ENCODE results near the gene TCFL5.

The TCFL5 gene

DNA sequence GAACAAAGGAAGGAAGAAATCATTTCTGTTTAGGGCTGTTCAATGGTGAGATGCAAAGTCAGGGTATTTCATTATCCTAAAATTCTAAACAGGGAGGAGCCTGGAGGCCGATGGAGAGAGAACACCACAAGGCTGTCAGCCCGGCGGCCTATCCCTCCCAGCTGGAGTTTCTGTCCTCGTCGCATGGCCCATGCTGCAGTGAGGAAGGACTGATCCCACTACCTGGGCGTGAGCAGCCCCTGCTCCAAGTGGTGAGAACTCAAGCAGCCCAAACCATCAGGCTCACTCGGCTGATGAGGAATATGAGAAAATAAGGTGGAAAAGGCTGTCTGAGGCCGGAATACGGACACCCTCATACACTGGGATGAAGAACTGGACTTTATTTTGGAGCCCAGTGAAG lies 33.9 kb upstream of the TCFL5 start:
- no peak for DNase-seq (ENCODE audit: low spot score)

DNA sequence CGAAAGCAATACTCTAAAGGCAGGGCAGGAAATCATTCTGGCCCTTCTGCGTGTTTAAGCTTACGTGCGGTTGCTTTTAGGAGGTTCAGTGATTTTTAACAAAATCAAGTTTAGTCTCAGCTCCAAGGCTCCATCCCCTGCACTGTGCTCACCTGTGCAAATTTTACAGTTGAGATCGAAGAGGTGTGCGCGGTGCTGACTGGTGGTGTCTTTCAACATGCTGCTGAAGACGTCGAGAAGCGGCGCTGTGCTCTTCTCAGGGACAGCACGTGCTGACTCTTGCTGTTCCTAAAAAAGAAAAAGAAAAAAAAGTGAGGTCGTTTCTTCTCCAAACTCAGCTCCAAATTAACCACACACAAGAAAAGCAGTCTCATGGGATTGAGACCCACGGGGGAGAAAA lies 32.6 kb upstream of the TCFL5 start:
- DNase-seq (ENCODE audit: low spot score): no peak

DNA sequence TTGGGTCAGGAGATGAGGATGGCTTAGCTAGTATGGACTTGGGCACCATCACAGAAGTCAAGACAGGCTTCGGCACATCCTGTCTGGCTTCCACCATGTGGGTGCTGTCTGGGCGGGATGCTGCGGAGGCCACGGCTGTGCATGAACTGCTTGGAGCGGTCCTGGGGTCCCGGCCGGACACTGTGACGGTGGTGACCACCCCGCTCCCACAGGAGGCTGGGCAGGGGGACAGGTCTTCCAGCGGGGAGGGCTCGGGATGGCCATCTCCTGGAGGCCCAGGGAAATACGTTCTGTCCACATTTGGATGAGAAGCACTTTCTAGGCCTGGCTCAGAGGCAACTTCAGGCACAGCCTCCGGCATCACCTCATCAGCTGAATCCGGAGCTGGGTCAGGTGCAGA lies 32.1 kb upstream of the TCFL5 start:
- DNase-seq (ENCODE audit: low spot score): no peak

DNA sequence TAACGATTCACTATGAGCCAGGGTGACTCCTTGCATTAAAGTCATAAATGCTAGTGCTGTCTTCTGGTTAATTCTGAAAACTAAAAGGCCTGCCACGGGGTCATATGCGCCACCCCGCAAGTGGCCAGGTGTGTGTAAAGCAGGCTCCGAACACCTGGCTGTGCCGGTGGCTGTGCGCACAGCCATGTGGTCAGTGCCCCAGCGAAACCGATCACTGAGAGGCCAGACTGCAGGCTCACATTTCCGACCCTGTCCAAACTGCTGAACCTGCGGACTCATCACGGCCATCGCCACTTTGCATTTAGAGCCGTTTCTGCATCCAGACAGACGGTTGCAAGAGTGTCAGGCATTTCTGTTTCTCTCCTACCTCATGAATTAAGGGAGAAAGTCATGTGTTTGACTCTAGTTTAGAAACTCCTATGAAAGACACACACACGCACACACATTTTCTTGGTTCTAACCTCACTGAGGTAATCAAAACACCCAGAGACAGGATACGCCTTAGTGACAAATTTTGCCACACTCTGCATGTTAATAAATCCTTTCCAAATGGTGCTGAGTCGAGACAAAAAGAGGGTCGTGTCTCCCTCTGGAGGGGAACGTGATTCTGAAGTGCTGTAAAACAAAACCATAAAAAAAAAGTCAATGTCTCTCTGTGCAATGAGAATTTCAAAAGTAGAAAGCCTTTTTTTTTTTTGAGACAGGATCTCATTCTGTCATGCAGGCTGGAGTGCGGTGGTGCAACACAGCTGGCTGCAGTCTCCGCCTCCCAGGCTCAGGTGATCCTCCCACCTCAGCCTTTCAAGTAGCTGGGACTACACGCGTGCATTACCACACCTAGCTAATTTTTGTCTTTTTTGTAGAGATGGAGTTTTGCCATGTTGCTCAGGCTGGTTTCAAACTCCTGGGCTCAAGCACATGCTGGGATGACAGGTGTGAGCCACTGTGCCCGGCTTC lies 31.0 kb upstream of the TCFL5 start:
- DNase-seq (ENCODE audit: low spot score): no peak

DNA sequence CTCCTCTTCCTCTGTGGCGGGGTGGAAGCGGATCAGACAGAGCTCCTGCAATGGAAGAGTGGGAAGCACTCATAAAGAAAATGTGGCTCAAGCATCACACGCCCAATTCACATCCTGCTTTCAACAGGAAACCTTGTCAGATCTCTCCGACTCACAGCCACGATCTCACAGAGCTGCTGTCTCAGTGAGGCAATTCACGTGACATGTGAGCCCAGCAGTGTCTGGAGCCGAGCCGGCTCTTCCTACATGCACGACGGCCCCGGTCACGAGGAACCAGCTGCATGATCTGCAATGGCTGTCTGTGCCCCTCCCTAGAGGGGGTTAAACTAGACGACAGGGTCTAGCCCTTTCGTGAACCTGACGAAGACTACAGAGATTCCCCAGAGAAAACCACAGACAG lies 29.5 kb upstream of the TCFL5 start:
- DNase-seq (ENCODE audit: low spot score): no peak

DNA sequence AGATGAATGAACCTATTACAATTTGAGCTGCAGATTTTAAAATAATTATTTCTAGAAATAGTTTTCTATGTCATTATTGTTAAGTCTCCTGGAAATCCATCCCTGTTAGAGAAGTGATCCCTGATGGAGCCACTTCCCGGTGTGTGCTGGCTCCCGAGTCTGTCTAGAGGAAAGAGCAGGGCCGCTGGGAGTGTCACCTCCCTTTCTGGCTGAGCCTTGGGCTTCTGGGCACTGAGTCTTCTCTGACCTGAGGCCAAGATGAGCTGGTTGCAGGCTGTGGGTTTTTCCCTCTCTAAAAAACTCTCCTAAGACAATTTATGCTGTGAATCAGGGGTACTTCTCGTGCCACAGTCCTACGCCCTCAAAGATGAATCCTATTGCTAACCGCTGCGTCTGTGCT lies 28.8 kb upstream of the TCFL5 start:
- no peak for DNase-seq (ENCODE audit: low spot score)

DNA sequence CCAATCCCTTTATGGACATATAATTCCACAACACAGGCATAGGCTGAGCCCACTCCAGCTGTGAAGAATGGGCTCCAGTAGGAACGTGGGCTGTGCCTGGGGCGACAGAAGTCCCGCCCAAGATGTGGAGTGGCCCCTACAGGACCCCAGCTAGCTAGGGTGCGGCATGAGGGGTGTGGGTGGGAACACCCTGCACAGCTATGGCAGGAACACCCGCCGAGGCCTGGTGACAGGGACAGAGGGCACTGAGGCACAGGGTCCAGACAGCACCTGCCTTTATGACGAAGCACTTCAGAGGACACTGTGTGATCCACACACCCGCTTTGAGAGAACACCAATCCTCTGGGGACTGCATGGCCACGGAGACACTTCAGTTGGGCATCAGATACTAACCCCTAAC lies 28.2 kb upstream of the TCFL5 start:
- DNase-seq (ENCODE audit: low spot score): no peak

DNA sequence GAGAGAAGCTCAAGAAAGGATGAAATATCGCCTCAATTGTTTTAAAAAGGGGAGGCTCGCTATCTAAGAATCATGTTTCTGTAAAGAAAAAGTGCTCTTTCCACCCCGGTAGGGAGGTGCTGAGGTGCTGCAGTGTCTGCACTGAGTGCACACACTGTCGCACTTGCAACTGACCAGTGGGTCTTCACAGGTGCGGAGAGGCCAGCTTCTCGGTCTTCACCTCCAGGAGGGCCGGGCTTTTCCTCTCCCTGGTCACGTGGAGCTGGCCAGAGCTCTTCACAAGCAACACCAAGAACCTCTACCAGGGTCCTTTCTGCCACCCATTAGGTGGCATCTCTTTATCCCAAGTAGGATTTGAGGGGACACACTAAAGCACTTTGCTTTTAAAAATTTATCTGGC lies 27.8 kb upstream of the TCFL5 start:
- DNase-seq (ENCODE audit: low spot score): no peak

DNA sequence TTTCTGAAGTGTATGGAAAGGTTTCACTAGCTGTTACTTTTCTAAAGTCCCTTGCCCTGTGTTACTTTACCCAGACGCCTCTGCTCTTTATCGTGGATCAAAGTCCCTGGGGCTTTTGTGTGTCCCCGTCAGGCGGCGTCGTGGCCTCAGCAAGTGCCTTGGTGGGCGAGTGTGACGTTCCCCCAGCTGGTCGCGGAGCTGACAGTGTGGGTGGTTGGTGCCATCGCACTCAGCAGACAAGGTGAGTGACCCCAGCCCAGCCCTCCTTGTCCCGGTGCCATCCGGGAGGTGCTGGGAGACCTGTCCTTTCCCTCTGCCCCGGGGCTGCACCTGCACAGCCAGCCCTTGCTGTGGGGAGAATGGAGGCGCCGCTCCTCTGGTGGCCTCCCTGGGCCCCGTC lies 27.3 kb upstream of the TCFL5 start:
- no peak for DNase-seq (ENCODE audit: low spot score)

DNA sequence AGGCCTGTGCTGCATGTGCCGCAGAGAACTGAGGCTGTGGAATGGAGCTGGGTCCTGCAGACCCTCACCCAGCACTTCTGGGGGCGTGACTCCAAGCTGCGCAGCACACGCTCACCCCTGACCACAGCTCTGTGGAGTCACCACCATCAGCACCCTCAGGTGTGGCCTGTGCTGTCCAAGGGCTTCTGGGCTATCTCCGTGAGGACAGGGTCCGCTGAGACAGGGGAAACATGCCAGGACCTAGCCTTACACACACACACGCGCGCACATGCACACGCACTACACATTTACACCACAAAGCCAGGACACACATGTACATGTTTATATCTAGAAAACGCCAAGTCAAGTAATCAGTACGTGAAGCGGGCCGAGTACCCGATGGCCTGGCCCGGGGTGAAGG lies 26.8 kb upstream of the TCFL5 start:
- no peak for DNase-seq (ENCODE audit: low spot score)

DNA sequence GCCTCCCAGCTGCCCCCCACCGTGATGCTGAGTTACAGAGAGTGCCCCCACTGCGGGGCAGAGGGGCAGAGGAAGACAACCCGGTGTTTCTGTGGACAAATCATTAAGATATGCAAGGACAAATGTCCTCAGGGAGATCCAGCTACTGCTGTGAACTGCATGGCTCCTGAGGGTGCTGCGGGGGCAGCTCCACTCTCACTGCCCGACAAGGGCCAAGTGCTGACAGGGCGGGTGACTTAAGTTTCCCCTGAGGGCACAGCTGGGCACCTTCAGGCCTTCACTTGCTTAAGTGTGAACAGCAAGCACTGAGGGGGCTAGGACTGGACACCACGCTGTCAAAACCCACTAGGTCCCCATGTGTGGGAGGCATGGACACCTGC lies 26.2 kb upstream of the TCFL5 start:
- no peak for DNase-seq (ENCODE audit: low spot score)

DNA sequence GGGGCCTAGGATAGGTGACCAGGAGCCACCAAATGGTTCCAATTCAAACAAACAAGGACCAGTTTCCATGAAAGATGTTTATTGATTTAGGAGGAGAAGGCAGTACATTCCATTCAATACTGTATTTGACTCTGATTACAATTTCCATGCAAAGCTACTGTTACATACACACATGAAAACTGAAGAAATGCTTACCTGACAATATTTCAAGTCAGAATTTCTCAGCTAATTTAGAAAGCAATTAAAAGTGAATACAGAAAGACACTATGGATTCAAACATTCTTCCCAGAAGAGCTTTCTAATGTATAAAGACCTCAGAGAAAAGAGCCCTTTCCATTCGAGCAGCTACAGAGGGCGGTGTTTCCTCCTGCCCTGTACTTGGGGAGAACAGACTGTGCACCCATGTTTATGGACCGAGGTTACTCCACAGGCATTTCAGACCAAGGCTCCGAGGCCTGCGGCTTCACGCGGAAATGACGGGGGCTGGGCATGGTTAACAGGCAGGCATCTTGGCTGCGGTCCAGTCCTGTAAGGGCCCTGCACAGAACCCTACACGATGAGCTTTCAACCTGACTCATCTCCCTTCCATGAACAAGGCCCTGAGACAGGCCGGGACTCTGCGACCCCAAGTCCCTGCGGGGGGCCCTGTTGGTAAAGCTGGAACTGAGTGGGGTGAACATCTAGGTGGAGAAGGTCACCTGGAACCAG lies 25.7 kb upstream of the TCFL5 start:
- DNase-seq (ENCODE audit: low spot score): no peak

DNA sequence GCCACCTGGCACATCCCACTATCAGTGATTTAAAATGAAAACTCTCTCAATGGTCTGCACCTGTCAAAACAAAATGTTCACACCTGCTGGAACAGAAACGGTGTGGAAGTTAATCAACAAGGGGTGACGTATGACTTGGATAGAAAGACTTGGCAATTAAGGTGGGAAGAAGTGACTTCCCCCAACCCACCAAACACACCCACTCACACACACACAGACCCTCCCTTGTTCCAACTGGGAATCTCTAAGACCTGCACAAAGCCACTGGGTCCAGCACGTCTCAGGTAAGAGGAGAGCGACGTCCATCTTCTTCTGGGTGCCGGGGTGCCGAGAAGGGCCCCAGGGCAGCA lies 25.1 kb upstream of the TCFL5 start:
- DNase-seq (ENCODE audit: low spot score): no peak

DNA sequence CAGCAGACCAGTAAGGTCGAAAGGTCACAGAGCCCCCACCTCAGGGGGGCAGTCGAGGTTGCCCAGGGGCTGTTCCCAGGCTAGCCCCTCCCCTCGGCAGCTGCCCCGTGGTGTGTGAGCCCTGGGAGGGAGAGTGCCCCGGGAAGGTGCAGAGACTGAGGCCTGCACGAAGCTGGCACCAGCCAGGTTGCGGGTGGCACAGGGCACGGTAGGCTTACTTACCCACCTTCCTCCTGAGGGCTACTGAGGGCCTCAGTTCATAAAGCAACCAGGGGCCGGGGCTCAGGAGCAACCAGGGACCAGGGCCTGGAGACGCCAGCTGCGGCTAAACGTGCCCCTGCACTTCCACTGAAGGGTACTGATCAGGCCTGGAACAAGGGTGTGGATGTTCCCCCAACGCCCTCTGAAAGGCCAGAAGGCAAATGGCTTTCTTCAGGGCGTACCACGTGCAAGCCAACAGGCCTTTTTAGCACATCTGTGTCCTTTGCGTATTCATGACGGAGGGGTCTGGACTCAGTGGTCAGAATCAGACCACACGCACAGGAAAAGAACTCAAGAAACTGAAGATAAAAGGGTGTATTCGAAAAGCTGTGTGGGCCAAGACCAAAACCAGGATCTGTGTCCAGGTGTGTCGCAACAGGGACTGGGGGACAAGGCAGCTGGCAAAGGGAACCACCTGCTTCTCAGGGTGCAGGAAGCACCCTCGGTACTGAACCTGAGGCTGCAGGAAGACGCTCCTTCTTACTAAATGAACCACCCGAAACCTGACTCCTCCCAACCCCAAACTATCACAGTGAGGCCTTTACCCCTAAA lies 24.5 kb upstream of the TCFL5 start:
- DNase-seq (ENCODE audit: low spot score): no peak

DNA sequence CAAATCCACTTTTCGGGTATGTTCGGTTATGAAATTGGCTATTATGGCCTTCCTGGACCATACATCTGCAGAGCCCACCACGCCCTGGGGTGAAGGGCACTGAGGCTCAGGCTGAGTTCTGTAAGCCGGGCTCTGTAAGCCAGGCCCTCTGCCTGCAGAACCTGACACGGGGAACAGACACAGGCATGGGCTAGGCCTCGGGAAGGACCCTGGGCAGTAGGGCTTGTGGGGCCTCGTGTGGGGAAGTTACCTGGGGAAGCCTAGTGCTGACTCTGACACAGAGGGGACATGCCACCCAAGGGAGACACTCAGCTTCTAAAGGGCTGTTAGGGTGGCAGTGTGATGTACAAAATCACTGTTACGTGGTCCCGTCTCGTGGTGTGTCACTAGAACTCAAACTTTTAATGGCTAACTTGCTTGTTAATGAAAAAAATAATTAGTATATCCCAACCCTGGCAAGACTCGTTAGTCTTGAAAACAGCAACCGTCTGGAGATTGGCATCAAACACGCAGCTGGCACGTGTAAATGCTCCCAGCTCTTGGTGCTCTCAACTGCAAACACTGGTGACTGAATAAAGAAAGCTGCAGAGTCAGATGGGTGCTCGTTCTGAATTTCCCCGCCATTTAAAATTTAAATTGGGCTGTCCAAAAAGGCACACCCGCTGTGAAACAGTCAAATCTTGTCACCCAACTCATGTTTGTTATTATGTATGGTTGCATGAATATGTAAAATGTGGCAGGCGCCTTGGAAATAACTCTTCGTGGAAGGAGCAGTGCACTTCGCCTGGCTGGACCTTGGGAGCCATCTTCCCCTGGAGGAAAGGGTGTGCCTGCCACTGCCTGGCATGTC lies 23.6 kb upstream of the TCFL5 start:
- no peak for DNase-seq (ENCODE audit: low spot score)

DNA sequence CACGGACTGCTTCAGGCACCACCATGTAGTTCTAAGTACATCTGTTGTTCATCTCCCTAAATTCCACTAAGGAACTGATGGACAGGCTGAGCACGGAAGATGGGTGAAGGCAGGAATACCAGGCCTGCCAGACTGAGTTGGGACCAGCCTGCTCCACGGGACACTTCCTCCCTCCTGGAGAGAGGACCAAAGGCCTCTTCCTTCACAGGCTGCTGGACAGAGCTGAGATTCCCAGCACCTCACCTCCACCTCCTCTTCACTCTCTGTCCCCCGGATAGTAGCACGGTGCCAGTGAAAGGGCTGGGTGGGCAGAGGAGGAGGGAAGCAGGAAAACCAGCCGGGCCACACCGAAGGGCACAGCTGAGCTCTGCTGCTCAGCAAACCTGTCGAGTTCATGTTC lies 22.9 kb upstream of the TCFL5 start:
- DNase-seq (ENCODE audit: low spot score): no peak

DNA sequence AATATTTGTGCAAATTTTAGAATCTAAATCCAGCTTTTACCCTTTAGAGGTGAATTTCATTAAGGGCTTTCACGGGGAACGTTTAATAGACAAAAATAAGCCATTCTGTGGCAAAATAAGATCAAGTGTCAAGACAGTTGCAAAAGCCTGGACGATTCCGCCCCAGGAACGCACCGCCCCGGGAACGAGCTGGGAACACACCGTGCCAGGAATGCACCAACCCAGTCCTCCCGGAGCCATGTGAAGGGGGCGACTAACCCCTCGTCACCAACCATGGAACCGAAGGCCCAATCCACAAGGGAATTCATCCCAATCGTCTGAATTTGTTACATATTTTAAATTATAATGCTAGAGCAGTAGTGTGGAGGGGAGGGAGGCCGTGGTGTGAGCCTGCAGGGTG lies 20.8 kb upstream of the TCFL5 start:
- no peak for DNase-seq (ENCODE audit: low spot score)

DNA sequence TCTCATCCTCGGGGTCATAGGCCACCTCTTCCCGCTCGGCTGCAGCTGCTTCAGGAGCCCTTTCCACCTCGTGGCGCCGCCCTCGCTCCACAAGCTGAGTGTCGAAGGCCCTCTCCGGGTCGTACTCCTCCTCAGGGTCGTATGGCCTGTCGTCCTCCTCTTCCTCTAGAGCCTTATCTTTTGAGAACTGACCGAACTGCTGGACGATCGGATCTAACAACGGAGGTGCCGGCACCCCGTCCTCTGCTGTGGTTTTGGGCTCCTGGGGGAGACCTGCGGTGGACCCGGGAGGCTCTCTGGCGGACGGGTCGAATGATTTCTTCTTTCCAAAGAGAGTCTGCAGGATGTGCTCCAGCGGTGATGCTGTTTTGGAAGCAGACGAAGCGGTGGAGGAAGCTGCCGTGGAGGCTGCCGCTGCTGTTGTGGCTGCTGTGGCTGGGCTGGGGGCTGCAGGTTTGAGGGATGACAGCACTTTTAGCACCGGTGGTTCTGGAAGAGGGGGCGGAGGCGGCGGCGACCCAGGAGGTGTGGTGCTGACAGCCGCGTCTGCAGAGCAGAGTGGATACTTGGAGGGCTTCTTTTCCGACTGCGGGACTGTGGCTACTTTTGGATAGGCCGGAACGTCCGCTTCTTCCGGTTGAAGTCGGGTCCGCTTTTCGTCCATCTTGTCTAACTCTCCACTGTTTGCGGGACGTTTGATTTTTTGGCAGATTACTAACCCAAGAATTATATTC lies 20.2 kb upstream of the TCFL5 start:
- DNase-seq (ENCODE audit: low spot score): no peak

DNA sequence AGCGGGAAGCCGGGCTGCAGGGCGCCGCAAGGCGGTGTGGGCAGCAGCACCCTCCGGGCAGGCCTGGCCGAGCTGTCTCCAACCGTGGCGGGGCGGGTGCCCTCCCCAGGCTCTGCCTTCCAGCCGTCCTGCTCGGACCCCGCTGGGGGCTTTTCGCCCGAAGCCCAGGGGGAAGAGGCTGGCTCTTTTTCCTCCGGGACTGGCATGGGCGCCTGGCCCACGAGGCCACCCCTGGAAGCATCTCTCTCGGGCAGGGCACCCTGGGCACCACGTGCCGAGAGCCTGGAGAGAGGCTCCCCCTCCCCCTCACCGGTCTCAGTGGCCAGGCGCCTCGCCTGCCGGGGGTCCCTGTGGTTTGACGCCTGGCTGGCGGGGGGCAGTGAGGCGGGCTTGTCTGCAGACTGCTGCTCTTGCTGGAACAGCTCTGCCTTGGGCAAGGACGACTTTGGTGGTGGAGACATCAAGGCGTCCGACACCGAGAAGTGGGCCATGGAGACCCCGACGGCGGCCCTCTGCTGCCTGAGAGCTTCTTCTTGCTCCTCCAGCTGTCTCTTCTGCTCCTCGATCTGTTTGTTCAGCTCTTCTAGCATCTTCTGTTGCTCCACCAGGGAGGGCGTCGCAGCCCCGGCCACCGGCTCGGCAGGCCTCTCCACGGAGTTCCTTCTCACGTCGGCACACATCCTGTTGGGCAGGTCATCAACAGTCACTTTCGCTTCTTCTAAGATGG lies 19.5 kb upstream of the TCFL5 start:
- no peak for DNase-seq (ENCODE audit: low spot score)

DNA sequence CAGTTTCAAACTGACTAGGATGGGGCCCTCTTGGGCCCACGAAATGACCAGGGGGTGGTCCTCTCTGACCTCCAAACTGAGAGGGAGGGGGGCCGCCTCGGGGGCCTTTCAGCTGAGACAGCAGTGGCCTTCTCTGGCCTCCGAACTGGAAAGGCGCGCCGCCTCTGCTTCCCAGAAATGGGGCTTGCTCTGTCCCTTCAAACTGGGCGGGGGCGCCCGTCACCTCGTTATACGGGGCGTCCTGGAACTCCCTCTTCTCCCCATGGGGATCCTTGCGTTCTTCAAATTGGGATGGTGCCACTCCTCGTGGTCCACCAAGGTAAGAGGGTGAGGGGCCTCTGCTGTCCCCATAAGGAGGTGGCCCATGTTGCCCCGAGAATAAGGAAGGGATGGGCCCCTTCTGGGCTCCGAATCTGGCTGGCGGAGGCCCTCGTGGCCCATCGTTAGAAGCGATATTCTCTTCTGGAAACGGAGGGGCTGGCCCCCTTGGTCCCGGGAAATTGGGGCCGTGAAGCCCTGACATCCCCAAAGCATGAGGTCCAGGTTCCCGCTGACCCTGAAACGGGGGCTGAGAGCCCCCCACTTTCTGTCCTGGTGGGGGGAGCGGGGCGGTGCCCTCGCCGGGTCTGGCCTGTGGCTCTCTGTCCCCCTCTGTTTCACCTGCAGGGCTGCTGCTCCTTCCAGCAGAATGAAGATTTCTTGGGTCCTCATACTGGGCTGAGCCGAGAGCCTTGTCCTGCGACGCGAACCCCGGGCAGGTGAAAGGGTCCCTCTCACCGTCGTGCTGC lies 18.7 kb upstream of the TCFL5 start:
- no peak for DNase-seq (ENCODE audit: low spot score)

Data from hematopoietic multipotent progenitor cell treated with erythropoietin and hydrocortisone succinate and interleukin-3 and kit ligand, for 17 days (in vitro differentiated cells).